H1 (cell line): ENCODE results near the gene TCERG1. TPM values are rescaled to one million over a fixed set of nuclear protein-coding genes. Genes with fewer than 3 reads are reported as not detected.

Experiments
- ATF2 ChIP-seq: IDR thresholded peaks from 2 replicates; pipeline ENCODE4 v1.6.1; 2012; ENCODE audit warnings: low read length, inconsistent platforms
- CHD1 ChIP-seq: IDR thresholded peaks from 2 replicates; pipeline ENCODE4 v1.6.1; 2012; ENCODE audit warnings: low read depth, low read length, improper control_type of control experiment
- CTBP2 ChIP-seq: IDR thresholded peaks from 2 replicates; pipeline ENCODE4 v1.7.0; 2011; ENCODE audit warnings: borderline replicate concordance, mild to moderate bottlenecking, moderate library complexity, mixed read lengths, low read length; ENCODE audit not compliant: insufficient read depth, insufficient read length
- GTF2F1 ChIP-seq: IDR thresholded peaks from 2 replicates; pipeline ENCODE4 v1.6.1; 2012; ENCODE audit warnings: low read depth, low read length, improper control_type of control experiment, borderline replicate concordance
- JUN ChIP-seq: IDR thresholded peaks from 2 replicates; pipeline ENCODE4 v1.6.1; 2011; ENCODE audit warnings: low read depth, mild to moderate bottlenecking, improper control_type of control experiment, low read length
- KDM1A ChIP-seq: fragments of 200-600, 300-600 bp; sonication (generic); IDR thresholded peaks from 2 replicates; pipeline ENCODE4 v1.7.1; 2016; ENCODE audit warnings: mild to moderate bottlenecking, low read length, borderline replicate concordance
- SAP30 ChIP-seq: fragments of 300-600 bp; sonication (generic); IDR thresholded peaks from 2 replicates; pipeline ENCODE4 v1.7.1; 2012; ENCODE audit warnings: low read length, moderate library complexity, mild to moderate bottlenecking, inconsistent platforms; ENCODE audit not compliant: insufficient read depth, insufficient replicate concordance
- SIN3A ChIP-seq, 2 experiments: IDR thresholded peaks in 1 of 2; conservative IDR thresholded peaks in 1 of 2; 2 replicates each; pipeline ENCODE4 v1.6.1; 2011 to 2012; ENCODE audit warnings: low read length in 2 of 2, improper control_type of control experiment in 1 of 2, low read depth in 1 of 2, mild to moderate bottlenecking in 1 of 2
- SP4 ChIP-seq: IDR thresholded peaks from 2 replicates; pipeline ENCODE4 v1.6.1; 2012; ENCODE audit warnings: low read length, inconsistent platforms
- SRF ChIP-seq: IDR thresholded peaks from 2 replicates; pipeline ENCODE4 v1.6.1; 2011; ENCODE audit warnings: mild to moderate bottlenecking, low read depth, low read length, moderate library complexity
- YY1 ChIP-seq: IDR thresholded peaks from 2 replicates; pipeline ENCODE4 v1.6.1; 2011; ENCODE audit warnings: low read depth, mild to moderate bottlenecking, low read length
- polyA plus RNA-seq, 7 experiments: library from polyadenylated mRNA; depleted of rRNA in 3 of 7; stranded (reverse) in 5 of 7; unstranded in 2 of 7; fragments of >200 nt in 5 of 7; fragments of 200-250 nt in 2 of 7; gene quantifications; 1 replicate in 5 of 7; 2 replicates in 1 of 7; 4 replicates in 1 of 7; pipeline versions ENCODE4 v1.2.1 to v1.2.3, GENCODE V29; 2011 to 2013; ENCODE audit warnings: missing spikeins in 2 of 7, mixed read lengths in 2 of 7
- total RNA-seq: library from RNA; stranded (reverse); fragmentation: NEBNext Ultra II Directional; extraction: Animal tissue kit (Norgen Biotek cat#: 25700); gene quantifications from 2 replicates; pipeline ENCODE4 v1.2.1, GENCODE V29; 2021

Gene TCERG1
- total and polyA plus RNA-seq, 2 of the 8 experiments (the other 6 are each of a cell fraction or from before 2014, with no cell fraction given): 105 to 122 TPM

DNA sequence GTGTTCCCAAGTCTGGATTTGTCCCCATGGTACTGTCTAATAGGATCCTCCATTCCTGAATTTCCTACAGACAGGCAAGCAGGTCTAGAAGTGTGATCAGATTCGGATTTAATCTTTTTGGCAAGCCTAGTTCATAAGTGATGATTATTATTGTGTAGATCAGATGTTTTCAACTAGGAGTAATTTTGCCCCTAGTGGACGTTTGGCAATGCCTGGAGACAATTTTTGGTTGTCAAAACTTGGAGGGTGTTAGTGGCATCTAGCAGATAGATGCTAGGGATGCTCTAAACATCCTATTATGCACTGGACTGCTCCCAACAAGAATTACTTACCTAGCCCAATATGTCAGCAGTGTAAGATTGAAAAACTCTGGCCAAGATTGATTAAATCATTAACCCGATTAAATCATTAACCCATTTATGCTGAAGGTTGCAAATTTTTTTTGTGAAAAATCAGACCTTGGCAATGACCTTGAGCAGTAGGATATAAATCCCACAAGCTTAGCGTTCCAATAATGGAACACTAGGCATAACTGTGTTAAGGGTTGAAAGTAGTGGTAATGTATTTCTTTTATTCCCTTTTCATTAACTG is 28.2 kb downstream of the TCERG1 start (continued):
- TF ChIP-seq CTBP2 (no peak), KDM1A (no peak), CHD1 (no peak), SAP30 (no peak), ATF2 (no peak), JUN (no peak), SP4 (no peak), GTF2F1 (no peak), SRF (no peak), YY1 (no peak), SIN3A (conservative IDR thresholded peaks at IDR 0.05 in 1 of 2, IDR thresholded peaks at IDR 0.05 in 1 of 2; ENCODE audit: low read depth in 1 of 2, low read length in 2 of 2) (no peak)
